B cell (primary cell): ENCODE results near the gene NIPSNAP2. TPM values are rescaled to one million over a fixed set of nuclear protein-coding genes. Genes with fewer than 3 reads are reported as not detected.

Experiments
- ATAC-seq: fragments of 200-7000 bp; cut with Tn5 transposase; one replicate; pipeline ENCODE4 v1.10.0; 2021; ENCODE audit warnings: low read depth, mild to moderate bottlenecking, moderate number of reproducible peaks, moderate library complexity
- CTCF ChIA-PET: fragments of 350-600 bp; sonication (Branson Sonifier 250); formaldehyde crosslinking; loops from one replicate; lab custom pipeline; 2021; ENCODE audit warnings: antibody characterized with exemption, inconsistent platforms; lab: Charles Lee
- POLR2A ChIA-PET: fragments of 350-600 bp; sonication (Branson Sonifier 250); formaldehyde crosslinking; loops from one replicate; lab custom pipeline; 2021; ENCODE audit warnings: antibody characterized with exemption; lab: Charles Lee
- DNase-seq: peaks from one replicate; pipeline ENCODE4 v3.0.0; 2013
- H2AFZ ChIP-seq: 2 replicates; pipeline ENCODE4 v1.6.1; 2012; ENCODE audit warnings: mild to moderate bottlenecking, low read depth, low read length; ENCODE audit not compliant: insufficient read depth, poor library complexity, severe bottlenecking
- H3K27ac ChIP-seq, 2 donors: 1 replicate in 1 of 2; 2 replicates in 1 of 2; pipeline ENCODE4 v1.5.1; 2012 to 2013; ENCODE audit warnings: low read length in 2 of 2, mild to moderate bottlenecking in 2 of 2, moderate library complexity in 1 of 2
- H3K27me3 ChIP-seq, 4 experiments: fragments of 200-600 bp in 1 of 4; sonication (generic) in 1 of 4; replicated peaks in 1 of 4; 1 replicate in 2 of 4; 2 replicates in 2 of 4; pipeline versions ENCODE4 v1.6.1 to v1.7.0; 2013 to 2016; ENCODE audit warnings: low read length in 3 of 4, mild to moderate bottlenecking in 2 of 4, mixed read lengths in 1 of 4, moderate library complexity in 1 of 4; ENCODE audit not compliant: insufficient read depth in 4 of 4, control insufficient read depth in 3 of 4; ENCODE audit errors: control extremely low read depth in 1 of 4
- H3K36me3 ChIP-seq, 2 experiments: replicated peaks in 1 of 2; 1 replicate in 1 of 2; 2 replicates in 1 of 2; pipeline versions ENCODE4 v1.6.1 to v1.7.1; 2013; ENCODE audit warnings: low read length in 1 of 2; ENCODE audit not compliant: insufficient read depth in 2 of 2, control insufficient read depth in 1 of 2; ENCODE audit errors: control extremely low read depth in 1 of 2, extremely low read depth in 1 of 2
- H3K4me1 ChIP-seq, 2 donors: fragments of 200-600 bp in 1 of 2; sonication (generic) in 1 of 2; 1 replicate in 1 of 2; 2 replicates in 1 of 2; pipeline versions ENCODE4 v1.5.1 to v1.6.1; 2013 to 2017; ENCODE audit warnings: low read length in 2 of 2; ENCODE audit not compliant: control insufficient read depth in 2 of 2, insufficient read depth in 2 of 2
- H3K4me2 ChIP-seq: replicated peaks from 2 replicates; pipeline ENCODE3; 2012; ENCODE audit warnings: mild to moderate bottlenecking, low read depth, low read length; ENCODE audit not compliant: poor library complexity, severe bottlenecking
- H3K4me3 ChIP-seq, 5 experiments: fragments of 200-600 bp in 1 of 5; sonication (generic) in 1 of 5; 1 replicate in 3 of 5; 2 replicates in 2 of 5; pipeline versions ENCODE4 v1.5.1 to v1.7.0; 2011 to 2016; ENCODE audit warnings: low read length in 4 of 5, mild to moderate bottlenecking in 4 of 5, low read depth in 2 of 5, control low read depth in 1 of 5, moderate library complexity in 1 of 5; ENCODE audit not compliant: insufficient read depth in 1 of 5; ENCODE audit errors: control extremely low read depth in 1 of 5, extremely low read depth in 1 of 5
- H3K79me2 ChIP-seq: fragments of 200-600 bp; sonication (generic); one replicate; pipeline ENCODE4 v1.6.0; 2016; ENCODE audit warnings: low read length; ENCODE audit not compliant: control insufficient read depth, insufficient read depth
- H3K9ac ChIP-seq: fragments of 200-600 bp; sonication (generic); 2 replicates; pipeline ENCODE4 v1.6.1; 2017; ENCODE audit warnings: mild to moderate bottlenecking, low read length, moderate library complexity
- H3K9me3 ChIP-seq, 3 donors: one replicate each; pipeline versions ENCODE4 v1.6.1 to v1.7.1; 2013; ENCODE audit warnings: low read length in 2 of 3; ENCODE audit not compliant: control insufficient read depth in 2 of 3, insufficient read depth in 1 of 3; ENCODE audit errors: control extremely low read depth in 1 of 3
- H4K20me1 ChIP-seq: 2 replicates; pipeline ENCODE4 v1.6.0; 2012; ENCODE audit warnings: mild to moderate bottlenecking, low read length; ENCODE audit not compliant: insufficient read depth, control insufficient read depth, poor library complexity, severe bottlenecking
- H3K27ac Mint-ChIP-seq: one replicate; pipeline ENCODE4 v1.8.0; 2021; ENCODE audit warnings: mixed read lengths
- H3K27me3 Mint-ChIP-seq: one replicate; pipeline ENCODE4 v1.8.0; 2021; ENCODE audit warnings: mixed read lengths
- H3K4me1 Mint-ChIP-seq: one replicate; pipeline ENCODE4 v1.8.0; 2021; ENCODE audit warnings: mixed read lengths
- H3K4me3 Mint-ChIP-seq: one replicate; pipeline ENCODE4 v1.8.0; 2021; ENCODE audit warnings: mixed read lengths
- H3K9me3 Mint-ChIP-seq: one replicate; pipeline ENCODE4 v1.8.0; 2022; ENCODE audit warnings: mixed read lengths; ENCODE audit not compliant: insufficient read depth
- EZH2 ChIP-seq: IDR thresholded peaks from 2 replicates; pipeline ENCODE4 v1.6.1; 2012; ENCODE audit warnings: borderline replicate concordance, low read depth, mild to moderate bottlenecking, moderate library complexity, low read length; ENCODE audit not compliant: insufficient read depth, poor library complexity, severe bottlenecking
- WGBS: methylation state at CpG from one replicate; pipeline ENCODE4 v1.1.5; 2013; ENCODE audit warnings: missing lambda C conversion rate; ENCODE audit not compliant: insufficient coverage; 5-methylcytosine and 5-hydroxymethylcytosine counted together
- intact Hi-C: fragments of 100-400 bp; cut with micrococcal nuclease; formaldehyde crosslinking; loops from one replicate; pipeline ENCODE4 v1.10.0; 2022
- polyA plus RNA-seq: library from polyadenylated mRNA; depleted of rRNA; stranded (reverse); fragments of >200 nt; gene quantifications from 2 replicates; pipeline ENCODE4 v1.2.3, GENCODE V29; 2012
- total RNA-seq, 2 donors: library from RNA; stranded (reverse); fragments of 120-200 nt in 1 of 2; gene quantifications; 1 replicate in 1 of 2; 2 replicates in 1 of 2; pipeline versions ENCODE4 v1.2.3 to v1.2.4, GENCODE V29; 2013 to 2022
- TF ChIP-seq, protein P1 (sequence below): fragments of 200-600 bp; IDR thresholded peaks from one replicate; pipeline ENCODE4 v1.8.0; 2022; ENCODE audit warnings: antibody characterized with exemption, mild to moderate bottlenecking

NIPSNAP2 gene
- total and polyA plus RNA-seq, 2 donors (not counting 1 experiment from before 2014, with no cell fraction given): 19.6 to 40.4 TPM

DNA sequence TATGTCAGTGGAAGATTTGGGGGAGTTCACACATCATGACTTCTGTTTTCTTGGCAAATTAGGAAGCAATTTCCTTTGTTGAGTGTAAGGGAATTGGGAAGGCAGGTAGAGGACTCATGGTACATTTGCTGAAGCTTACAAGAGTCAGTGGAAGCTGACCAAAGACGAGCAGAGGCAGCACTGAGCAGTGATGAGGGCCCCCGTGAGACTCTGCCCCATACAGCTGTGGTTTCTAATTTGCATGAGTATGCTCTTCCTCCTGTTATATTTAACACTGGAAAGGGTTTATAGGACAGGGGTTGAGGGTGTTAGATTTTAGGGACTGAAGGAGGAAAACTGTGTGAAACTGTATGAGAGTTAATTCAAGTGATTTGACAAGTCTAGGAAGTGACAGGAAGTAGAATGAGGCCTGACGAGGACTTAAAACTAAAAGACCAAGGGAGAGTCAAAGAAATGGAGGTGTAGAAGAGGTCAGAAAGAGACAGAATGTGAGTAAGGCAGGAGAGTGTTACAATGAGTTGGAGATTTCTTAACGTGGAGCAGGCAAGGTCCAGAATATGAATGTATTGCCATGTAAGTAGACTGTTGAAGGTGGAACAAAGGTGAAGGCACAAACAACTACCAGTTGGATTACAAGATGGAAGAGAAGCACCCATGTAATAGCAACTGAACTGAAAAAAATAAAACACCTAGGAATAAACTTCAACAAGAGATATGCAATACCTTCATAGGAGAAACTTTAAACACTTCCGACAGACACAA, 36.2 kb upstream of the NIPSNAP2 start:
- Histone ChIP-seq H3K36me3 (no peaks in the 10 kb centered on the region), H3K27me3 (no peaks in the 10 kb centered on the region), H3K4me3 (no peak overlapping the region), H3K79me2 (no peaks in the 10 kb centered on the region), H3K27ac (no peak overlapping the region), H3K9ac (no peak overlapping the region), H3K4me2 (no peak overlapping the region), H4K20me1 (no peaks in the 10 kb centered on the region), H3K9me3 (no peaks in the 10 kb centered on the region), H2AFZ (no peak overlapping the region), H3K4me1 (peaks cover 0 to 2% of the 10 kb centered on the region in 2 donors)
- Mint-ChIP-seq H3K4me3 (no peak overlapping the region), H3K27me3 (no peaks in the 10 kb centered on the region), H3K9me3 (no peaks in the 10 kb centered on the region), H3K27ac (no peak overlapping the region), H3K4me1 (peaks cover 7% of the 10 kb centered on the region)
- ATAC-seq (no peak), DNase-seq (no peak)
- WGBS: 65% methylated on average over 4 of the region's 5 CpGs
- ChIA-PET CTCF (no interaction called here), POLR2A (no interaction called here)
- TF ChIP-seq, protein P1, sequence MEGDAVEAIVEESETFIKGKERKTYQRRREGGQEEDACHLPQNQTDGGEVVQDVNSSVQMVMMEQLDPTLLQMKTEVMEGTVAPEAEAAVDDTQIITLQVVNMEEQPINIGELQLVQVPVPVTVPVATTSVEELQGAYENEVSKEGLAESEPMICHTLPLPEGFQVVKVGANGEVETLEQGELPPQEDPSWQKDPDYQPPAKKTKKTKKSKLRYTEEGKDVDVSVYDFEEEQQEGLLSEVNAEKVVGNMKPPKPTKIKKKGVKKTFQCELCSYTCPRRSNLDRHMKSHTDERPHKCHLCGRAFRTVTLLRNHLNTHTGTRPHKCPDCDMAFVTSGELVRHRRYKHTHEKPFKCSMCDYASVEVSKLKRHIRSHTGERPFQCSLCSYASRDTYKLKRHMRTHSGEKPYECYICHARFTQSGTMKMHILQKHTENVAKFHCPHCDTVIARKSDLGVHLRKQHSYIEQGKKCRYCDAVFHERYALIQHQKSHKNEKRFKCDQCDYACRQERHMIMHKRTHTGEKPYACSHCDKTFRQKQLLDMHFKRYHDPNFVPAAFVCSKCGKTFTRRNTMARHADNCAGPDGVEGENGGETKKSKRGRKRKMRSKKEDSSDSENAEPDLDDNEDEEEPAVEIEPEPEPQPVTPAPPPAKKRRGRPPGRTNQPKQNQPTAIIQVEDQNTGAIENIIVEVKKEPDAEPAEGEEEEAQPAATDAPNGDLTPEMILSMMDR: no peak
- TF ChIP-seq EZH2: no peak
- intact Hi-C loops: no loop called here

DNA sequence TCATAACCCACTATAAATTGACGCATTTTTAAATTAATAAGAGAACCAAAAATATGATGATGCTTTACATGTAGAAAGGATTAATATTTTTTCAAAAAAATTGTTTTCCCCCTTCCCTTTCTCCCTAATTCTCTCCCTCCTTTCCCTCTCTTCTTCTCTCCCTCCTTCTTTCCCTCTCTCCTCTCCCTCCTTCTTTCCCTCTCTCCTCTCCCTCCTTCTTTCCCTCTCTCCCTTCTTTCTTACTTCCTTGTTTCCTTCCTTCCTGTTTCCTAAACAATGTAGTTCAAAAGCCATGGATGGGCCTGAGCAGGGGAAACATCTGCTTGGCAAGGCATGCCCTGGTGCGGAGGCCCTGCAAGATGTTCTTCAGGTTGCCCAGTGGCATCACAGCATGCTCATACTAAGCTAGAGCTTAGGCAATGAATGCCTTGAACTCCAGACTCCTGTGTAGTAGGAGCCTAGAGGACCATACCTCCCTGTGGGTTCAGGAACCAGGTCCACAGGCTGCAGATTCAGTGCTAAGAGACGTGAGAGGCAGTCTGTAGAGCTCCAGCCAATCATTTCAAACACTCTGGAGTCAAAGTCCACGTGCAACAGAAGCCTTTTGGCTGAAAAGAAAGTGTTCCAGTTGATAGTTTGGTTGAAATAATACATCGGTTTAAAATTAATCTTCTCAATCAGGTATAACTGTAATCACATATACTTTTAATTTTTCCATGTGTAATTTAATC, 32.8 kb upstream of the NIPSNAP2 start:
- peaks cover 7% of the 10 kb centered on the region for H3K4me1 Mint-ChIP-seq
- DNase-seq (no peak), ATAC-seq (no peak)
- WGBS: 100% methylated on average over 1 of the region's 5 CpGs
- H3K79me2 ChIP-seq: no peaks in the 10 kb centered on the region
- H3K9ac ChIP-seq: no peak overlapping the region
- TF ChIP-seq EZH2: no peak
- TF ChIP-seq, protein P1: no peak
- ChIA-PET CTCF (no interaction called here), POLR2A (no interaction called here)
- H3K4me1 ChIP-seq: peaks cover 0 to 2% of the 10 kb centered on the region in 2 donors
- no peaks in the 10 kb centered on the region for H3K27me3 ChIP-seq
- H2AFZ ChIP-seq: no peak overlapping the region
- H3K9me3 ChIP-seq: peaks cover 0 to 16% (median 2%) of the 10 kb centered on the region in 3 donors
- H3K27me3 Mint-ChIP-seq: no peaks in the 10 kb centered on the region
- H4K20me1 ChIP-seq: no peaks in the 10 kb centered on the region
- no peak overlapping the region for H3K4me3 Mint-ChIP-seq
- no peak overlapping the region for H3K4me2 ChIP-seq
- H3K36me3 ChIP-seq: no peaks in the 10 kb centered on the region
- intact Hi-C loops: no loop called here
- H3K27ac Mint-ChIP-seq: no peak overlapping the region
- no peaks in the 10 kb centered on the region for H3K9me3 Mint-ChIP-seq
- no peak overlapping the region for H3K27ac ChIP-seq
- H3K4me3 ChIP-seq: no peak overlapping the region
